ENCODE measurements around the gene EGFR. TPM values are rescaled to one million over a fixed set of nuclear protein-coding genes. Genes with fewer than 3 reads are reported as not detected.
A peak's percentile ranks its signal among the peaks of the same experiment; 100 is the strongest.

Gene EGFR
- total RNA-seq, 2 donors from 2014 or later: 78.3 to 112 TPM

DNA sequence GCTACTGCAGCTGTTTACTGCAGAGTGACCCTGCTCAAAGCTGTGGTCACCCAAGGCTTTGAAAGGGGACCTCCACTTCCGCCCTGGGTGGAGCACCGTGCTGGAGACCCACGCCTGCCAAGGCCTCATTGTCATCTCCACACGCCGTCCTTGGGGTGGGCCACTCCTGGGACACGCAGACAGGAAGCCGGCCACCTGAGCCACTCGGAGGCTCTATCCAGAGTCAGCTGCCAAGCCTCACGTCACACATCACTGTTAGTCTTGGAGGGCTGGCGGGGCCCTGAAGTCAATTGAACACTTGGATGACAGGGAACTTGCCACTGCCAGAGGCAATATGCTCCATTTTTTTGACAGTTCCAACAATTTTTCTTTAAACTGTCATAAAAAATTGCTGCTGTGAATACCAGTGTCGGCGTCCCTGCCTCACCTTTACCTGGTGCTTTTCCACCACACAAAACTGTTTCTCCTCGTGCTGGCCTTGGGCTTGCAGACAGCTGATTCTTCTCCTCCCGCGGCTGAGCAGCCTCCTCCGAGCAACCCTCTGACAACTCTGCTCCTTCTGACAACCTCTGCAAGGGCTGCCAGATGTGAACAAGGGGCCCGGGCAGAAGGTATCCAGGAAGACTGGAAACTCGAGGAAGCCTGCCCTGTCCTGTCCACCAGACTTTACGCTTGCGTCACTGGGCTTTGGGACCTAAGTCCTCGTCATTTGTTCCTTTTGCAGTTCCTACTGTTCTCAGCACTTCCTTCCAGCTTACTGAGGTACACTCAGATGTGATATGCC is 81.9 kb downstream of the EGFR start:
- H3K36me3 ChIP-seq: no peaks in the 10 kb centered on the region
- H3K4me1 ChIP-seq (replicated peaks): peaks cover 6% of the 10 kb centered on the region
- H3K27me3 ChIP-seq (replicated peaks; ENCODE audit: insufficient read depth): no peaks in the 10 kb centered on the region
- intact Hi-C loops (cut with DNase I): no loop called here
- no peak overlapping the region for H3K4me3 ChIP-seq
- H3K9me3 ChIP-seq: no peaks in the 10 kb centered on the region
- DNase-seq (ENCODE audit: low spot score): peak; percentile 58
- TF ChIP-seq POLR2AphosphoS5 (IDR thresholded peaks at IDR 0.05): peak; percentile 5
- TF ChIP-seq POLR2A (IDR thresholded peaks at IDR 0.05): no peak
- H3K27ac ChIP-seq: peak overlapping the region; percentile 62 to 70
- WGBS: 29% methylated on average over 21 of the region's 21 CpGs

DNA sequence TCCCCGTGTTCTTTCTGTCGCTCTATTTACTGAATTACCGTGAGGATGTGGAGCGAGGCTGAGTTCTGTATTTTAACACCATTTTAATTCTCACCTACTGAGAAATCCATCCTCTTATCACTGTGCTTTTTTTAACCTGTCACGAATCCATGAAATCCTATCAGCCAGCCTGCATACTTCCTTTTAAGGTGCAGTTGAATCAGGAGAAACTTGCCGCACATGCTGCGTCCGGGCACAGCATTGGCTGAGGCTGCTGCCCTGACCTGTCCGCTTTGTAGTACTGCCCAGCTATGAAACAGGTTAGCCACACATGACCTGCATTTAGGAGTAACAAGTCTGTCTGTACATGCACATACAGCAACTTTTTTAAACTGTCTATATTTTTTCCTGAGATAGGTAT is 82.5 kb downstream of the EGFR start:
- no peak overlapping the region for H3K4me3 ChIP-seq
- H3K9me3 ChIP-seq: no peaks in the 10 kb centered on the region
- H3K4me1 ChIP-seq (replicated peaks): peaks cover 6% of the 10 kb centered on the region
- WGBS: 31% methylated on average over 9 of the region's 9 CpGs
- no peak for TF ChIP-seq POLR2A (IDR thresholded peaks at IDR 0.05)
- TF ChIP-seq, protein P1, sequence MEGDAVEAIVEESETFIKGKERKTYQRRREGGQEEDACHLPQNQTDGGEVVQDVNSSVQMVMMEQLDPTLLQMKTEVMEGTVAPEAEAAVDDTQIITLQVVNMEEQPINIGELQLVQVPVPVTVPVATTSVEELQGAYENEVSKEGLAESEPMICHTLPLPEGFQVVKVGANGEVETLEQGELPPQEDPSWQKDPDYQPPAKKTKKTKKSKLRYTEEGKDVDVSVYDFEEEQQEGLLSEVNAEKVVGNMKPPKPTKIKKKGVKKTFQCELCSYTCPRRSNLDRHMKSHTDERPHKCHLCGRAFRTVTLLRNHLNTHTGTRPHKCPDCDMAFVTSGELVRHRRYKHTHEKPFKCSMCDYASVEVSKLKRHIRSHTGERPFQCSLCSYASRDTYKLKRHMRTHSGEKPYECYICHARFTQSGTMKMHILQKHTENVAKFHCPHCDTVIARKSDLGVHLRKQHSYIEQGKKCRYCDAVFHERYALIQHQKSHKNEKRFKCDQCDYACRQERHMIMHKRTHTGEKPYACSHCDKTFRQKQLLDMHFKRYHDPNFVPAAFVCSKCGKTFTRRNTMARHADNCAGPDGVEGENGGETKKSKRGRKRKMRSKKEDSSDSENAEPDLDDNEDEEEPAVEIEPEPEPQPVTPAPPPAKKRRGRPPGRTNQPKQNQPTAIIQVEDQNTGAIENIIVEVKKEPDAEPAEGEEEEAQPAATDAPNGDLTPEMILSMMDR (IDR thresholded peaks at IDR 0.05): no peak
- TF ChIP-seq POLR2AphosphoS5 (IDR thresholded peaks at IDR 0.05): no peak
- no peaks in the 10 kb centered on the region for H3K36me3 ChIP-seq
- intact Hi-C loops (cut with DNase I): no loop called here
- H3K27me3 ChIP-seq (replicated peaks; ENCODE audit: insufficient read depth): no peaks in the 10 kb centered on the region
- DNase-seq (ENCODE audit: low spot score): peak; percentile 46
- H3K27ac ChIP-seq: peak overlapping the region; percentile 62 to 70

DNA sequence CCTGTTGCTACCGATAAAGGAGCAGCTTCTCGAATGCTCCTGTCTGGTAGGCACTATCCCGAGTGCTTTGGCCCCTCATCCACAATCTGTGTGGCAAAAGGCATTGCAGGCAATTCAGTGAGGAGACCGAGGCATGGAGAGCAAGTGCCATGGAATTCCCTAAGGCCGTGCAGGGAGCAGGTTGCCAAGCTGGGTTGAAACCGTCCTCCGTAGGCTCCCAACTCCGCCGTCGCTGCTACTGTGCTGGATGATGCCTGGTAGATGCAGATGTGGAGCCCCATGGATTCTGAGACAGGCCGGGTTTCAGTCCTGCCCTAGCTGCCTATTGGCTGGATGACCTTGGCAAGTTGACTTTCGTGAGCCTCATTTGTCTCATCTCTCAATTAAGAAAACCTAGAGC is 85.3 kb downstream of the EGFR start:
- peaks cover 6% of the 10 kb centered on the region for H3K4me1 ChIP-seq (replicated peaks)
- H3K36me3 ChIP-seq: no peaks in the 10 kb centered on the region

DNA sequence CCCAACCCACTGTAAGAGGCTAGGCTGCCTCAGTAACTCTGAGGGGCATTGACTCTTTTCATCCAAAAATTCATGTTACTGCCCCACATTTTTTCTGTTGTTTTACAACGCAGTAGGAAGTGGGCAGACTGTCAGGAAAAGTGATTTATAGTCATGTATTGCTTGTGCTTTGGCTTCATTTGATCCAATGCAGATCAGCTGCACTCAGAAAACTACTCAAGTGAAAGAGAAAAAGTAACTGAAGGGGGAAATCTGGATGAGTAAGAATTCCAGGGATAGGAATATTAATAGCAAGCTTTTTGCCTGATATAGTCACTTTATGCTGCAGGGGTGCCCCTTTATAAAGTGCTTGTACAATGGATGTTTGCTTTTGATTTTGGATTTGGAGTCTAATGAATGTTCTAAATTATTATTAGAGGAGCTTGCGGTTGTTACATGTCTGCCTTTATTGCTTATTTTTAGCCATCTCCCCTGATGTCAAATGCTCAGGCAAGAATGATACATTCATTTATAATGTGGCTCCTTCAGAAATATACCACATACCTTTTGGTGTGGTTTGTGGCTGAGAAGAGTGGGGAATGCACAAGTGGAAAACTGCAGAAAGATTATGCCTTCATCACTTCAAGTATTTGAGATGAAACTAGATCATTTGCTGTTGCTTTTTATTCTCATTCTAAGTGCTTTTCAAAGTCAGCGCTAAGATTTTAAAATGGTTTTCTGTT is 86.1 kb downstream of the EGFR start:
- H3K27ac ChIP-seq: no peak overlapping the region
- DNase-seq (ENCODE audit: low spot score): no peak
- H3K4me1 ChIP-seq (replicated peaks): peaks cover 6% of the 10 kb centered on the region
- H3K4me3 ChIP-seq: no peak overlapping the region
- no peaks in the 10 kb centered on the region for H3K27me3 ChIP-seq (replicated peaks; ENCODE audit: insufficient read depth)
- intact Hi-C loops (cut with DNase I): no loop called here
- WGBS: 49% methylated on average over 3 of the region's 3 CpGs
- TF ChIP-seq POLR2A (IDR thresholded peaks at IDR 0.05) (no peak), POLR2AphosphoS5 (IDR thresholded peaks at IDR 0.05) (no peak)
- TF ChIP-seq, protein P1 (IDR thresholded peaks at IDR 0.05): no peak
- H3K36me3 ChIP-seq: no peaks in the 10 kb centered on the region
- no peaks in the 10 kb centered on the region for H3K9me3 ChIP-seq

More for the DNA sequence above, 85.3 kb downstream of the EGFR start:
- WGBS: 92% methylated on average over 12 of the region's 12 CpGs
- Histone ChIP-seq H3K27me3 (replicated peaks; ENCODE audit: insufficient read depth) (no peaks in the 10 kb centered on the region), H3K4me3 (no peak overlapping the region), H3K9me3 (no peaks in the 10 kb centered on the region), H3K27ac (no peak overlapping the region)
- no peak for DNase-seq (ENCODE audit: low spot score)
- no peak for TF ChIP-seq POLR2A (IDR thresholded peaks at IDR 0.05)
- TF ChIP-seq, protein P1 (IDR thresholded peaks at IDR 0.05): no peak
- TF ChIP-seq POLR2AphosphoS5 (IDR thresholded peaks at IDR 0.05): no peak
- intact Hi-C loops (cut with DNase I): no loop called here

DNA sequence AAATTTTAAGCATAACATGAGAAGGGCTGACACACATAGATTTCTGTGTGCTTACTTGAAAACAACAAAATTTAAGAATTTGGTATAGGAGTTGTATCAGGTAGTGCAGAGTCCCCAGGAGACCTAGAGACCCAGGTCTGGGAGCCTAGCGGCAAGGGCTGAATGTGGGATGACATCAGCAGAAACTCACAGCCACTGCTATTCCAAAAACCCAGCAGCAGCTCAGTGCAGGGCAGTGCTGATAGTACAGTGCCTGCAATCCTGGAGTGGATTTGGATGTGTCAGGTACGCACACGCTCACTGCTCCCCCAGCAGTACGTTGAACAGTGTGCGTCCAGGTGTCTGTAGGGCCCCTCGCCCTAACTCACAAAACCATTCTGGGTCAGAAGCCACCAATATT is 87.1 kb downstream of the EGFR start:
- peaks cover 8% of the 10 kb centered on the region for H3K4me1 ChIP-seq (replicated peaks)
- H3K27me3 ChIP-seq (replicated peaks; ENCODE audit: insufficient read depth): no peaks in the 10 kb centered on the region
- no peaks in the 10 kb centered on the region for H3K9me3 ChIP-seq
- TF ChIP-seq, protein P1 (IDR thresholded peaks at IDR 0.05): no peak
- TF ChIP-seq POLR2A (IDR thresholded peaks at IDR 0.05) (no peak), POLR2AphosphoS5 (IDR thresholded peaks at IDR 0.05) (no peak)
- H3K27ac ChIP-seq: no peak overlapping the region
- no peak for DNase-seq (ENCODE audit: low spot score)
- intact Hi-C loops (cut with DNase I): no loop called here
- no peak overlapping the region for H3K4me3 ChIP-seq
- 98% methylated on average over 6 of the region's 6 CpGs for WGBS
- H3K36me3 ChIP-seq: no peaks in the 10 kb centered on the region

Measured in prostate gland (tissue), 2 donors.